ENCODE results near the gene SHANK1. TPM values are rescaled to one million over a fixed set of nuclear protein-coding genes. Genes with fewer than 3 reads are reported as not detected.

The SHANK1 gene
- total and polyA plus RNA-seq, 2 of the 4 experiments (the other 2 are of a cell fraction): 6.1 to 6.7 TPM

DNA sequence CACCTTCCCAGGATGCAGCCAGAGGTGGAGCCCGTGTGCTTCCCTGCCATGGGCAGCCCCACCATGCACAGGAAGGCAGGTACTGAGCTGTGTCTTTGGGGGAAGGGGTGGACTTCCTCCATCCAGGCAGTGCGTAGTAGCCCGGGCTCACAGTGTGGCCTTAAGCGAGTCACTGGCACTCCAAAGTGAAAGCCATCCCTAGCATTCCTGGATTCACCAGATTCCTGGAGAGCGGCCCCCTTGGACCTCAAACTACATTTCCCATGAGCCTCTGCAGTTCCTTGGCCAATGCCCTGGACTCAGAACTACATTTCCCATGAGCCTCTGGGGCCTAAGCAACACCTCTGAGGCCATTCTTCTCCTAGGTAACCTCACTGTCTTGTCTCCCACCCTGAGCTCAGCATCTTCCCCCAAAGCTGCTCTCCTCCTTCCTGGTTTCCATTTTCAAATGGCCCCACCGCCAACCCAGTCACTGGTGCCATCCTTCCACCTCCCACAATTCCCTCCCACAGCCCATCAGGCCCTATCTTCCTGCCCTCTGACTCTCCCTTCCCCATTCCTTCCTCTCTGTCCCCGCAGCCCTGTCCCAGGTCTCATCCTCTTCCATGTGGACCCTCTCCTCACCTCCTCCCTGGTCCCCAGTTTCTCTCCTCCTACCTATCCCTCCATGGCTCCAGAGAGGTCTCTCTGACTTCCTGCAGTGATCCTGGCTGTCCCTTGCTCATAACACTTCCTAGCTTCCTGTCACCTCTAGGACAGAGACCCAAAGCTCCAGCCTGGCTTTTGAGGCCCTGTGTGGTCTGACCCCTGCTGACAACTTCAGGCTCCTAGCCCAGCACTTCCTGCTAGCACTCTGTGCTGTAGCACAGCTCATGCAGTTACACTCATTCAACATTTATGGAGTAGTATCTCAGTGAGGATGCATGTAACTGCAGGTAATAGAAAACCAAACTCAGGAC lies 69.9 kb downstream of the SHANK1 start, which contains the start of gene C19orf81:
TSS of gene C19orf81 (plus strand) at position 13 of the 959 bp plus-strand sequence. CDS start at position 13, 0 bp downstream.
- Histone ChIP-seq H3K4me3 (ENCODE audit: insufficient read depth, low read depth, low read length) (no peak within 1 kb of the TSS), H2AFZ (replicated peaks; ENCODE audit: low read length, poor library complexity) (no peak within 1 kb of the TSS), H2BK20ac (ENCODE audit: low read depth, low read length) (no peak within 1 kb of the TSS), H2BK120ac (ENCODE audit: low read depth, low read length) (no peak within 1 kb of the TSS), H2BK15ac (ENCODE audit: low read depth, low read length) (no peak within 1 kb of the TSS), H4K20me1 (ENCODE audit: insufficient read depth, low read length) (no peaks in the 10 kb centered on the region), H3K9me1 (ENCODE audit: insufficient read depth, low read length) (no peaks in the 10 kb centered on the region), H3K4ac (ENCODE audit: low read depth, low read length) (no peak within 1 kb of the TSS), H3K79me1 (ENCODE audit: low read depth in 1 of 2, low read length in 2 of 2) (no peaks in the 10 kb centered on the region), H3K9me3 (ENCODE audit: control insufficient read depth, insufficient read depth, low read length) (no peaks in the 10 kb centered on the region), H3K23ac (ENCODE audit: low read depth, low read length) (no peak within 1 kb of the TSS), H3K27ac (ENCODE audit: insufficient read depth, low read length) (no peak within 1 kb of the TSS), H2AK5ac (ENCODE audit: low read depth, low read length) (no peak within 1 kb of the TSS), H2BK5ac (ENCODE audit: low read depth, low read length, poor library complexity, severe bottlenecking) (no peak within 1 kb of the TSS), H3K9ac (ENCODE audit: low read depth, low read length) (no peak within 1 kb of the TSS), H3K14ac (replicated peaks; ENCODE audit: low read depth, low read length) (no peak within 1 kb of the TSS), H3K56ac (ENCODE audit: extremely low read depth, insufficient read depth, low read length) (no peak within 1 kb of the TSS), H2AK9ac (replicated peaks; ENCODE audit: low read depth, low read length, poor library complexity) (no peak within 1 kb of the TSS), H3K27me3 (ENCODE audit: control insufficient read depth, insufficient read depth, low read length) (peaks cover 7% of the 10 kb centered on the region), H4K91ac (ENCODE audit: insufficient read depth, low read depth, low read length) (no peak within 1 kb of the TSS), H4K5ac (ENCODE audit: low read depth, low read length) (no peak within 1 kb of the TSS), H3K4me2 (ENCODE audit: low read depth, low read length) (no peak within 1 kb of the TSS), H3K18ac (ENCODE audit: low read depth, low read length) (no peak within 1 kb of the TSS), H3K36me3 (ENCODE audit: control insufficient read depth, insufficient read depth, low read length) (no peaks in the 10 kb centered on the region), H4K8ac (ENCODE audit: low read depth in 2 of 2, low read length in 2 of 2) (no peak within 1 kb of the TSS), H3K4me1 (ENCODE audit: control insufficient read depth, insufficient read depth, low read length) (no peaks in the 10 kb centered on the region)
- DNase-seq (peak; percentile 6), ATAC-seq (ENCODE audit: low read depth) (no peak)
- BruUV-seq (replicated peaks): no TSS peak
- intact Hi-C loops (cut with micrococcal nuclease) (no loop called here), in situ Hi-C loops (cut with MboI; ENCODE audit: low sequenced_read_pairs) (no loop called here), dilution Hi-C loops (cut with HindIII; ENCODE audit: low sequenced_read_pairs, unreplicated experiment) (no loop called here)
- TF ChIP-seq BHLHE40 (IDR thresholded peaks at IDR 0.05; ENCODE audit: low read depth, low read length): no peak
- WGBS, 2 experiments (ENCODE audit: extremely low coverage in 2 of 2, insufficient read length in 1 of 2): 43% methylated on average over 3 of the region's 7 CpGs; no CpG with 5 or more reads in 1 of the 2 experiments
- ChIA-PET POLR2A (ENCODE audit: unreplicated experiment) (no interaction called here), CTCF (no interaction called here)
